ENCODE results near the gene IL1RAPL1. TPM values are rescaled to one million over a fixed set of nuclear protein-coding genes. Genes with fewer than 3 reads are reported as not detected.

Gene IL1RAPL1
- total RNA-seq, 1 experiment from 2014 or later, result 3.2 TPM

GRCh38 chrX:28969126-28969525 is 381.9 kb downstream of the IL1RAPL1 start:
- no peak for DNase-seq (ENCODE audit: low read depth)

DNA sequence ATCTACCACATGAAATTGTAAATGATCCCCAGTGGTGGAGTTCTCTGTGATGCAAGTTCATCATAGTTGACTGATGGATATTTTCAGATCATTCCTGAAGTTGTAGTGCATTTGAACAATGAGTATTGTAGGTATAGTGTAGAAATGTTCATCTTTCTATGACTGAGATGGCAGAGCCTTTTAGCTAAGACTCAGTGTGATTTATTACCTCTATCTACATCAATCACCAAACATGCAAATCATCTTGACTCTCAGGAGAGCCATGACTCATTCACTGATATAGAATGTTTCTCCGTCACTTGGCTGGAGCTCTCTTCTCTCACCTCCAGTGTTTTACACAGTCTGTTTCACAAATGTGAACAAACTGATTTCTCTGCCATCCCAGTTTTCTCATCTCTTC is 392.6 kb downstream of the IL1RAPL1 start:
- DNase-seq (ENCODE audit: low read depth), result peak; percentile 33

DNA sequence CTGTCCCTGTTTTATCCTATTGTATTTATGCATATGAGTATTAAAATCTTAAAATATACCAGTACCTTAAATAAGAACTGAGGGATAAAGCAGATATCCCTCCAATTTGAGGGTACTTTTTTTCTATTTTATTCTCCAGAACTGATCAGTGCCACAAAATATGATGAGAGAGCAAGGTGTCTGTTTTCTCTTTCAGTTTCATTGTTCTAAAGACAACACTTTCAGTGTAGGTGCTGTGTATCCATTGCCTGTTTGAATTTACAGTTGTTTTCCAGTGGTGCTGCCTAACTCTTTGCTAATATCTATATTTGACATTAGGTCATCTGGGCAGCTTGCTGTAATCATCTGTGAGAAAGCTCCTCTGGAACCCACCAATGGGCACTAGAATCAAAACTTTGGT is 394.7 kb downstream of the IL1RAPL1 start:
- no peak for DNase-seq (ENCODE audit: low read depth)

DNA sequence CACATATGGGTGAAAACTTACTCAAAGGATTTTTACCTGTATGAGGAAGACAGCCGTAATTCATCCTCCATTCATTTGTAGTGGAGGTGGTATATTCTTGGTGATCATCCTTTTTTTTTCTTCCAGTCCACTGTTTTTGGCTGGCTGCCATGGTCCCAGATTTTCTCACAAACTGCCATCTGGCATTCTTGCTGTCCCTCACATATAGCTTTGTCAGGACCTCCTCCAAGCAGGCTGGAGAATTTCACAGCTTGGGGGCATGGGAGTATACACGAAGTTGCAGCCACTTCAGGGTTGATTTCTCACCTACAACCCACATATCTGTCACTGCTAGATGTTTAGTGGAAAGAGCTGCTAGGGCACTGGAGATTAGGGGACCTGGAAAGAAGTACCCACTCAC is 401.0 kb downstream of the IL1RAPL1 start:
- DNase-seq (ENCODE audit: low read depth), result no peak

DNA sequence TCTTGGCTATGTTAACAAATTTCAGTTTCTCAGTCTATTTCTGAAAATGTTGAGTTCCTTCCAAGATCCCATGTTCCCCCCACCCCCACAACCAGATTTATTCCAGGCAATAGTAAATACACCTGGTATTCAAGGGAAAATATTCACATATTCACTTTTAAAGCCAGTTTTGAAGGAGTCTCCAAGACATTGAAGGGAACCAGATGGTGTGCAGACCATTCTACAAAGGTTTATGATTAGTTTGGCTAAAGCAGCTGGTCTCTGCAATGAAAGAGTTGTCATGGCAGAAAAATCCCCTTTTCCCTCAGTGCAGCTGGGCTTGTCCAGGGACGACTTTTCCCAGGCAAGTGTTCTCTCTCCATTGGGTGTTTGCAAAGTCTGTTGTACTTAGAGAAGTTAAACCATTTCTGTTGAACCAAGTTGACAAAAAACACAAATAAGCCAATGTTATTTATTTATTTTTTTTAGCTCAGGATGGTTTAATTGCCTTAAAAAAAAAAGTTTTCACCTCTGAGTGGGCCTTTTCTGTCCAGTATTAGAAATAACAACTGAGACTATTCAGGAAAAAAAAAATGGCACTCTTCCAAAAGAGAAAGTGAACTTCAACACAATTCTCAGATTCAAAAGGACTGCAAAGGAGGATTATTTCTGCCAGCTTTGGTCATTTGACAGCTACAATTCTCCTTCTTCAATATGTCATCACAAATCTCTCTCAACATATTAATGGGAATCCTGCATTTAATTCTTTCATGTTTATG is 410.6 kb downstream of the IL1RAPL1 start:
- DNase-seq (ENCODE audit: low read depth), result no peak

GRCh38 chrX:28998609-28999135 is 411.4 kb downstream of the IL1RAPL1 start:
- DNase-seq (ENCODE audit: low read depth), result no peak

GRCh38 chrX:29012867-29013266 is 425.6 kb downstream of the IL1RAPL1 start:
- no peak for DNase-seq (ENCODE audit: low read depth)

DNA sequence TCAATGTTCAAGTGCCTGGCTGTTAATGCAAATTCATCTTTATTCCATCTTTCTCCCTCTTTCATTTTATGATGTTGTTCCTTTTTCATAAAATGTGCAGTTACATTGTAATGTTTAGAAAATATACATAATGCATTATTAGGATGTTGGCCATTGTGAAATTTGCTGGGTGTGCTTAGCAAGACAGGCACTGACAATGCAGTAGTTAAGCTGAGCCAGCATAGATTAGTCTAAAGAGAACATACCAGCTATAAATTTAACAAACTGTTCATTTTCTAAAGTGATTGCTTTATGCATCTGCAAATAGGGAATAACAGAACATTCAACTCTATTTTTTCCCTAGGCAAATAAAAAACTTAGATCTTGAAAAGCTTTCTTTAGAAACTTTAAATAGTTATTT is 436.0 kb downstream of the IL1RAPL1 start:
- DNase-seq (ENCODE audit: low read depth), result no peak

DNA sequence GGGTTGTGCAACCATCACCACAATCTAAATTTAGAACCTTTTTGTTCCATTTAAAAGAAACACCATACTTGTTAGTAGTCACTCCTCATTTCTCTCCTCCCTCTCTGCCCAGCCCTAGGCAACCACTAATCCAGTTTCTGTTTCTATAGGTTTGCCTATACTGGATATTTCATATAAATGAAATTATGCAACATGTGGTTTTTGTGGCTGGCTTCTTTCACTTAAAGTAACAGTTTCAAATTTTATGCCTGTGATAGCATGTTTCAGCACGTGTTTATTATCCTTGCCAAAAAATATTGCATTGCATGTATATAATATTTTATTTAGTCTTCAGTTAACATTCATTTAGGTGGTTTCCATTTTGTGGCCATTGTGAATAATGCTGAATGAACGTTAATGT is 437.6 kb downstream of the IL1RAPL1 start:
- DNase-seq (ENCODE audit: low read depth), result no peak

DNA sequence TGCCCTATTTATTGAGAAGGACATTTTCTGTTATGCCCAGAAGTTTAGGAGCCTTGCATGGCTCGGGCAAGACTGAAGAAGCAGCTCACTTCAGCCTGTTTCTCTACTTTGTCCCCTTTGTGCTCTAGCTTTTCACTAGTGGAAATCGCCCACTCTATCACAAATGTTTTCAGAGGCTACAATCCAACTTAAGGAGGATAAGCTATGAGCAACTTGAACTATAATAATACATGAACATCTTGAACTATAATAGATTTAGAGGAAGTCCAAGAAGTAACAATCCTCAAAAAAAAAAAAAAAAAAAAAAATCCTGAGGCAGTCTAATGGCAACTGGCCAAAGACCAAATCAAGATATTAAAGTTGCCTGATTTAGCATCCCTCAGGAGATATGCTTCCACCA is 452.3 kb downstream of the IL1RAPL1 start:
- DNase-seq (ENCODE audit: low read depth), result no peak

DNA sequence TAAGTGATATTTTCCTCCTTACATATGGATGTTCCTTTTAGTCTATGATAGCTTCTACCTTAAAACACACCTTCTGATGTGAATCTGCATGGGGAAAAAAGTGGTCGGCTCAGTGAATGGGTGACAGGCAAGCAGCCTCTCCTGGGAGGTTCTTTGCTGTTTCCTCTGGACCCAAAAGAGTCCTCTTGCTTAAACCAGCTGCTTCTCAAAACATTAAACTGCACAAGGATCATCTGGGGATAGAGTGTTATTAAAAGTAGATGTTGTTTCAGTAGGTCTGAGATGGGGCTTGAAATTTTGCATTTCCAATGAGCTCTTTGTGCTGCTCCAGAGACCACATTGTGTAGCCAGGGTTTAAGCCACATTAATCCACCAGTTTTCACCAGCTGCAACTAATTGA is 452.9 kb downstream of the IL1RAPL1 start:
- DNase-seq (ENCODE audit: low read depth), result no peak

GRCh38 chrX:29042341-29042740 is 455.1 kb downstream of the IL1RAPL1 start:
- no peak for DNase-seq (ENCODE audit: low read depth)

DNA sequence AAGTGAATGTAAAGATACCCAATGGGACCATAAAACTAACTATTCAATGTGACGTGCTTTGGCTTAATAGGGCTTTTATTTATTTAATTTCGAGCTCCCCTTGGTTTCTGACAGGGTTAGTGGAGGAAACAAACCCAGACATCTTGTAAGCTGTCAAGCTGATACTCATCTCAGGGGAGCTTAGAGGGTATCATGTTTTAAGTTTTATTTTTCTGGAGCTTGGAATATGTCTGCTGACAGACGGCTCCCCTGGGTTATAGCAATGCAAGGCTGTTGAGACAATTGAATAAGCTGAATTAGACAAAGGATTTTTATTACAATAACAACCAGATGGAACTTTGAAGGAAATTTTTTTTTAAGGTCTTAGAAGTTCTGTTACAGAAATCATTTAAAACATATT is 456.5 kb downstream of the IL1RAPL1 start:
- DNase-seq (ENCODE audit: low read depth), result no peak

DNA sequence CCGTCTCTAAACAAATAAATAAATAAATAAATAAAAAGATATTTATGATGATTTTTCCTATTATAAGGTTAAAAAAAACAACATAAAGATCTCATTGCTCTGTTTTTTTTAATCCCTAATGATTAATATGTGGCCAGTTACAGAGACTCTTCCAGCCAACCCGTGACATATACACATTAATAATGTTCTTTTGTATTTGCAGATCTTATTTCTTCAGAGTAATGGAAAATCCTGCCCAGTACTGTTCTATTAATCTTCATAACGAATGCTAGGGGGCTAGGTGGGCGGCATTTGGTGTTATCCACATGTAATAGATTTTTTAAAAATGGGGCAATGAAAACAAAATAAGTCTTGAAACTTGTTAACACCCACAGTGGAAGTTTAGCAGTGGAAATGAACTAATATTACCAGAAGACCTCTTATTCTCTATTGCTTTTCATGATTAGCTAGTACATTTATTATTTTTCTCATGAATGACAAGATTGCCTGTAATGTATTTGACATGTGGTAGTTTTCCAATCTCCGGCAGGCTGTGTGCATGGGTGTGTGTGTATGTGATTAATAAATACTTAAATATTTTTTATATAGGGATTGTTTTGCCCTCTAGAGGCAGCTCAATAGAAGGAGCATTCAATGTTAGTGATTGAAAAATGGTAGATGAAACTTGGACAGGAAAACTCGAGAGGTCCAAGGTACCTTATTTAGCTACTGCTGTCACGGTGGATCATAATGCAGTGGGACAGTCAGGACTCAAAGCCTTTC is 457.4 kb downstream of the IL1RAPL1 start:
- peak; percentile 2 for DNase-seq (ENCODE audit: low read depth)

GRCh38 chrX:29065477-29065876 is 478.2 kb downstream of the IL1RAPL1 start:
- no peak for DNase-seq (ENCODE audit: low read depth)

GRCh38 chrX:29066516-29066915 is 479.3 kb downstream of the IL1RAPL1 start:
- no peak for DNase-seq (ENCODE audit: low read depth)

DNA sequence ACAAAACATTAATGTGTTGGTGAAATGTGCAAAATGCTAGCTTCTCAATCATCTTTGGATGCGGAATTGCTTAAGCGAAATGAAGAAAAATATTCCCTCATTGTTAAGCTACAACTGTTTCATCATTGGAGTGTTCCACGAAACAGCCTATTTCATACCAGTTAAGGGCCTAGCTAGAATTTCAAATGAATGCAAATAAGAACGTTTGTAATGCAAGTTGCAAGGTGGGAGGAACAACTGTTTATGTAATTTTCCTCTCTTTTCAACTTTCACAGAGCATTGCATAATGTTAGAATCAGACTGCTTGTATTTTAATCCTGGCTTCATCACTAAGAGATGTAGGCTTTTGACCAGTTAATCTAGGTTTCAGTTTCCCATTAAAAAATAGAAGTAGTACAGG is 480.1 kb downstream of the IL1RAPL1 start:
- DNase-seq (ENCODE audit: low read depth), result no peak

- no peak for DNase-seq (ENCODE audit: low read depth)
Observed at GRCh38 chrX:29071525-29072320, 484.5 kb downstream of the IL1RAPL1 start.

- DNase-seq (ENCODE audit: low read depth), result no peak
Observed at GRCh38 chrX:29082558-29082957, 495.3 kb downstream of the IL1RAPL1 start.

- DNase-seq (ENCODE audit: low read depth), result no peak
Observed at GRCh38 chrX:29083823-29084222, 496.6 kb downstream of the IL1RAPL1 start.

DNA sequence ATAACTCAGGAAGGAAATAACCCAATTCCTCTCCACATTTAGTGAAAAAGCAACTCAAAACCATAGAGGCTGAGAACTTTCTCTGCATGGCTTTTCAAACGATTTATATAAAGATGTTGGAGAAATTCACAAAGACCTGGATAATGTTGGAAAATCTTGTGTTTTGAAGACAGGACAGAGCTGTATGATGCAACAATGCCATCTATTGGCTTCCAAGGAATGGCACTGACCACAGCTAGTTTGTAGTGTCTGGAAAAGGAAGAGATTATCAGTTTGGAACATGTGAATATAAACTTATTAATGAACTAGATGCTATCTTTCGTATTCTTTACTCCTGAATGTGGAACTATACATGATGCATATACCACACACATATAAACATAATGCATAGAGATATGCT is 503.6 kb downstream of the IL1RAPL1 start:
- DNase-seq (ENCODE audit: low read depth), result peak; percentile 35

GRCh38 chrX:29107231-29107630 is 520.0 kb downstream of the IL1RAPL1 start:
- no peak for DNase-seq (ENCODE audit: low read depth)

All from M059J (cell line).